ENCODE data around the gene HSCB.
"Not testable (repeated sequence)": the region's sequence is repeated elsewhere in the genome, so short reads cannot be mapped to it uniquely, and the experiment has no call there.

Gene HSCB

GRCh38 chr22:28741200-28741784, 547 bp upstream of the HSCB start:
- no peak for DNase-seq

GRCh38 chr22:28742562-28742962, 723 bp downstream of the HSCB start:
- DNase-seq: no peak

GRCh38 chr22:28743852-28744251, 2.0 kb downstream of the HSCB start:
- no peak for DNase-seq

GRCh38 chr22:28750471-28750881, 8.6 kb downstream of the HSCB start:
- no peak for DNase-seq

- DNase-seq: not testable (repeated sequence)
Observed at GRCh38 chr22:28754512-28754911, 12.7 kb downstream of the HSCB start.

GRCh38 chr22:28759861-28760560, 18.2 kb downstream of the HSCB start:
- DNase-seq: no peak

GRCh38 chr22:28761449-28761755, 19.6 kb downstream of the HSCB start:
- DNase-seq: no peak

- DNase-seq: not testable (repeated sequence)
Observed at GRCh38 chr22:28762000-28762399, 20.2 kb downstream of the HSCB start.

- DNase-seq: no peak
Observed at GRCh38 chr22:28766628-28767027, 24.8 kb downstream of the HSCB start.

- DNase-seq: no peak
Observed at GRCh38 chr22:28768701-28769393, 27.0 kb downstream of the HSCB start.

- no peak for DNase-seq
Observed at GRCh38 chr22:28769394-28770085, 27.7 kb downstream of the HSCB start.

GRCh38 chr22:28771195-28771791, 29.5 kb downstream of the HSCB start:
- DNase-seq: no peak

GRCh38 chr22:28772633-28773460, 31.0 kb downstream of the HSCB start, which contains the start of gene CCDC117:
Gene CCDC117 (plus strand): TSS chr22:28772695. CDS start chr22:28772850, 155 bp downstream.
- DNase-seq: peak; percentile 35

GRCh38 chr22:28773461-28773867, 31.6 kb downstream of the HSCB start:
- no peak for DNase-seq

- no peak for DNase-seq
Observed at GRCh38 chr22:28774378-28774777, 32.5 kb downstream of the HSCB start.

GRCh38 chr22:28779833-28780232, 38.0 kb downstream of the HSCB start:
- no peak for DNase-seq

- no peak for DNase-seq
Observed at GRCh38 chr22:28780296-28780695, 38.5 kb downstream of the HSCB start.

- DNase-seq: no peak
Observed at GRCh38 chr22:28783786-28784671, 42.2 kb downstream of the HSCB start.

GRCh38 chr22:28788601-28789000, 46.8 kb downstream of the HSCB start:
- no peak for DNase-seq

GRCh38 chr22:28791124-28791523, 49.3 kb downstream of the HSCB start:
- no peak for DNase-seq

- no peak for DNase-seq
Observed at GRCh38 chr22:28791841-28792490, 50.1 kb downstream of the HSCB start.
